ENCODE measurements around the gene RPP25. TPM values are rescaled to one million over a fixed set of nuclear protein-coding genes. Genes with fewer than 3 reads are reported as not detected.
A peak's percentile ranks its signal among the peaks of the same experiment; 100 is the strongest.

The RPP25 gene
- total RNA-seq, 4 donors from 2014 or later: 7.4 to 15.3 (median 9.5) TPM

- Histone ChIP-seq H3K36me3 (no peaks in the 10 kb centered on the region), H3K27me3 (no peaks in the 10 kb centered on the region), H3K27ac (peak overlapping the region in 3 of 4 donors; percentile 56 to 90 (median 88)), H3K4me1 (peaks cover 0 to 39% (median 26%) of the 10 kb centered on the region in 4 donors), H3K9me3 (no peaks in the 10 kb centered on the region), H3K4me3 (peak overlapping the region; percentile 2 to 73 (median 54))
- no peak for TF ChIP-seq CTCF (IDR thresholded peaks at IDR 0.05)
- TF ChIP-seq POLR2A (IDR thresholded peaks at IDR 0.05): no peak
- no peak for DNase-seq
Observed at GRCh38 chr15:74958908-74959585, 2.5 kb upstream of the RPP25 start.

- H3K27me3 ChIP-seq: no peaks in the 10 kb centered on the region
- peaks cover 0 to 41% (median 26%) of the 10 kb centered on the region in 4 donors for H3K4me1 ChIP-seq
- no peaks in the 10 kb centered on the region for H3K9me3 ChIP-seq
- H3K4me3 ChIP-seq: peak overlapping the region; percentile 4 to 73 (median 54)
- peak; percentile 29 to 87 (median 86) for DNase-seq
- peak; percentile 78 to 89 for TF ChIP-seq POLR2A (IDR thresholded peaks at IDR 0.05)
- TF ChIP-seq CTCF (IDR thresholded peaks at IDR 0.05): peak in 4 of 6 experiments; percentile 24 to 80 (median 76)
- H3K27ac ChIP-seq: peak overlapping the region in 3 of 4 donors; percentile 56 to 90 (median 88)
- H3K36me3 ChIP-seq: no peaks in the 10 kb centered on the region
Observed at GRCh38 chr15:74958320-74958907, 1.8 kb upstream of the RPP25 start.

- Histone ChIP-seq H3K27me3 (no peaks in the 10 kb centered on the region), H3K9me3 (no peaks in the 10 kb centered on the region), H3K4me1 (peaks cover 0 to 41% (median 26%) of the 10 kb centered on the region in 4 donors), H3K4me3 (peak overlapping the region; percentile 48 to 81 (median 67)), H3K27ac (peak overlapping the region; percentile 56 to 92 (median 84)), H3K36me3 (no peaks in the 10 kb centered on the region)
- peak in 1 of 3 donors; percentile 64 for DNase-seq
- TF ChIP-seq POLR2A (IDR thresholded peaks at IDR 0.05) (no peak), CTCF (IDR thresholded peaks at IDR 0.05) (no peak)
Observed at GRCh38 chr15:74957476-74958035, 984 bp upstream of the RPP25 start.

- Histone ChIP-seq H3K36me3 (no peaks in the 10 kb centered on the region), H3K27me3 (no peaks in the 10 kb centered on the region), H3K9me3 (no peaks in the 10 kb centered on the region), H3K4me3 (peak overlapping the region; percentile 48 to 81 (median 67)), H3K4me1 (peaks cover 0 to 41% (median 26%) of the 10 kb centered on the region in 4 donors), H3K27ac (peak overlapping the region; percentile 56 to 92 (median 84))
- no peak for TF ChIP-seq POLR2A (IDR thresholded peaks at IDR 0.05)
- peak; percentile 26 to 76 (median 58) for TF ChIP-seq CTCF (IDR thresholded peaks at IDR 0.05)
- peak; percentile 71 to 92 (median 91) for DNase-seq
Observed at GRCh38 chr15:74955796-74956647, 550 bp downstream of the RPP25 start.

- H3K4me3 ChIP-seq: peak overlapping the region in 2 of 4 donors; percentile 61 to 73
- TF ChIP-seq CTCF (IDR thresholded peaks at IDR 0.05) (no peak), POLR2A (IDR thresholded peaks at IDR 0.05) (no peak)
- H3K9me3 ChIP-seq: no peaks in the 10 kb centered on the region
- H3K4me1 ChIP-seq: peaks cover 0 to 41% (median 26%) of the 10 kb centered on the region in 4 donors
- no peak overlapping the region for H3K27ac ChIP-seq
- no peak for DNase-seq
- H3K36me3 ChIP-seq: no peaks in the 10 kb centered on the region
- no peaks in the 10 kb centered on the region for H3K27me3 ChIP-seq
Observed at GRCh38 chr15:74955017-74955416, 1.6 kb downstream of the RPP25 start.

Data from Peyer's patch (tissue), 4 donors.